ENCODE measurements around the gene DTX2.
"Not testable (repeated sequence)": the region's sequence is repeated elsewhere in the genome, so short reads cannot be mapped to it uniquely, and the experiment has no call there.

DTX2 gene

DNA sequence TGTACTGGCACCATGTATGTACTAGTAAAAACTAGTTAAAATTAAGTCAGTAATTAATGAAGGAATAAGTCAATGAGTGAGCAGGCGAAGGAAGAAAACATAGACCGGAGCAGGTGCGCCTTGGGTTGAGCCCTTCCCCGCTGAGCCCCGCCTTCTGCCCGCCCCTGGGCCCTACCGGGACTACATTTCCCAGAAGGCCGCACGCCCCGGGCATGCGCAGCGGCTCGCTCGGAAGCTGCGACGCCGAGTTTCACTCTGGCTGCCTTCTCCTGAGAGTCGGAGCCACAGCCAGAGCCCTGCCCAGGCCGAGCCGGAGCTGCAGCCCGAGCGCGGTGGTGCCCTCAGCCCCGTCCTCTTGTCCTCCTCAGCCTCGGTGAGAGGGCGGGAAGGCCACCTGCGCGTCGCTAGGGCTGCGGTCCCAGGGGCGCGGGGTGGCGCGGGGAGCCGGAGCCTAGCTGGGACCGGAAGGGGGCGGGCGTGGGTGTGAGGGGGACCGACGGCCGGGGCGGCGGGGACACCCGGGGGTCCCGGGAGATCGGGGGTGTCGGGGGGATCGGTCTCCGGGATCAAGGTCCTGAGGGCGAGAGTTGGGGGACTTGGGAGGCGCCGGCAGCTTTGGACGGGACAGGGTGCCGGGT lies at the start of gene DTX2:
Gene DTX2 (plus strand): TSS at position 246 of the 638 bp plus-strand sequence. CDS start 18,801 bp downstream, outside the sequence.
- not testable (repeated sequence) for DNase-seq (ENCODE audit: low read depth)

DNA sequence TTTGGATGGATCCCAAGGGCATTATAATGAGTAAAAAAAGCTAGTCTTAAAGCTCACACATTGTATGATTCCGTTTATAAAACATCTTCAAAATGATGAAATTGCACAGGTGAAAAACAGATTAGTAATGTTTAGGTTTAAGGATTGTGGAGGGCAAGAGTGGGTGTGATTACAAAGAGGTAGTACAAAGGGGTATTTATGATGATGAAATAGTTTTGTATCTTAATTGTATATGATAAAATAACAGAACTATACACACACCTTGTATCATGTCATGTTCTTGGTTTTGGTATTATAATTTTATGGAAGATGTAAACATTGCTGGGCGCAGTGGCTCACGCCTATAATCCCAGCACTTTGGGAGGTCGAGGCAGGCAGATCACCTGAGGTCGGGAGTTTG lies 49.3 kb upstream of the DTX2 start:
- no peak for DNase-seq (ENCODE audit: low read depth)

DNA sequence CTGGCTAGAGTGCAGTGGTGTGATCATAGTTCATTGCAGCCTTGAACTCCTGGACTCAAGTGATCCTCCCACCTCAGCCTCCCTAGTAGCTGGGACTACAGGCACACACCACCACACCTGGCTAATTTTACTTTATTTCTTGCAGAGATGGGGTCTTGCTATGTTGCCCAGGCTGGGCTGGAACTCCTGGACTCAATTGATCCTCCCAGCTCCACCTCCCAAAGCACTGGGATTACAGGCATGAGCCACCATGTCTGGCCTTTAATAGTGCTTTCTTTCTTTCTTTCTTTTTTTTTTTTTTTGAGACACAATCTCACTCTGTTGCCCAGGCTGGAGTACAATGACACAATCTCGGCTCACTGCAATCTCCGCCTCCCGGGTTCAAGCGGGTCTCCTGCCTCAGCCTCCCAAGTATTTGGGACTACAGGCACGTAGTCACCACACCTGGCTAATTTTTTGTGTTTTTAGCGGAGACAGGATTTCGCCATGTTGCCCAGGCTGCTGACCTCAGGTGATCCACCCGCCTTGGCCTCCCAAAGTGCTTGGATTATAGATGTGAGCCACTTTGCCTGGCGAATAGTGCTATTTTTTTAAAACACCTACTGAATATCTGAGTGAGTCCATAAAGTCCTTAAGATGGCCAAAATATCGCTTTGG lies 43.7 kb upstream of the DTX2 start:
- not testable (repeated sequence) for DNase-seq (ENCODE audit: low read depth)

DNA sequence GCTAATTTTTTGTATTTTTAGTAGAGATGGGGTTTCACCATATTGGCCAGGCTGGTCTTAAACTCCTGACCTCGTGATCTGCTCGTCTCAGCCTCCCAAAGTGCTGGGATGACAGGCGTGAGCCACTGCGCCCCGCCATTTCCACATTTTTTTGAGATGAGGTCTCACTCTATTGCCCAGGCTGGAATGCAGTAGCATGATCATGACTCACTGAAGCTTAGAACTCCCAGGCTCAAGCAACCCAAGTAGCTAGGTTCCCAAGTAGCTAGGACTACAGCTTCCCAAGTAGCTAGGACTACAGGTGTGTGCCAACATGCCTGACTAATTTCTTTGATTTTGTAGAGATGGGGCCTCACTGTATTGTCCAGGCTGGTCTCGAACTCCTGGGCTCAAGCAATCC lies 40.4 kb upstream of the DTX2 start:
- DNase-seq (ENCODE audit: low read depth): not testable (repeated sequence)

DNA sequence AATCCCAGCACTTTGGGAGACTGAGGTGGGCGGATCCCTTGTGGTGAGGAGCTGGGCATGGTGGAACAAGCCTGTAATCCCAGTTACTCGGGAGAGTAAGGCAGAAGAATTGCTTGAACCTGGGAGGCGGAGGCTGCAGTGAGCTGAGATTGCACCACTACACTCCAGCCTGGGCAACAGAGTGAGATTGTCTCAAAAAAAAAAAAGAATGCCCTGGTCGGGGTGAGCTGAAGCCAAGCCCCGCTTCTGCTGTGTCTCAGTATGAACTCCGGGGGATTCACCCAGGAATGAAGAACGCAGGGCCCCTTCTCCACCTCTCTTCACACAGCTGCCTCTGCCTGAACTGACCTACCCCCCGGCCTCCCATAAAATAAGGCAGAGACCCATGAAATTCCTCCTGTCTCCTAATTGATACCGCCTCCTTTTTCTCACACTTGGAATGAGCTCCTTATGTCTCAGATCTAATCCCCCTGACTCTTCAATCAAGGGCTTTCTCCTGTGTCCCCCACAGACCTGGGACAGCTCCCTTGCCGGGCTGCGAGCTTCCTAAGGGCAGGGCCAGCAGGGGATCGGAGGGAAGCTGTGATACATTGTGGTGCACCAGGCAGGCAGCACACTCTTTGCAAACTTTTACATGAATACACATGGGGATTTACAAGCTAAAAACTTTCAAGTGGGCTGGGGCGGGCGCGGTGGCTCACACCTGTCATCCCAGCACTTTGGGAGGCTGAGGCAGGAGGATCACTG lies 37.7 kb upstream of the DTX2 start:
- no peak for DNase-seq (ENCODE audit: low read depth)

DNA sequence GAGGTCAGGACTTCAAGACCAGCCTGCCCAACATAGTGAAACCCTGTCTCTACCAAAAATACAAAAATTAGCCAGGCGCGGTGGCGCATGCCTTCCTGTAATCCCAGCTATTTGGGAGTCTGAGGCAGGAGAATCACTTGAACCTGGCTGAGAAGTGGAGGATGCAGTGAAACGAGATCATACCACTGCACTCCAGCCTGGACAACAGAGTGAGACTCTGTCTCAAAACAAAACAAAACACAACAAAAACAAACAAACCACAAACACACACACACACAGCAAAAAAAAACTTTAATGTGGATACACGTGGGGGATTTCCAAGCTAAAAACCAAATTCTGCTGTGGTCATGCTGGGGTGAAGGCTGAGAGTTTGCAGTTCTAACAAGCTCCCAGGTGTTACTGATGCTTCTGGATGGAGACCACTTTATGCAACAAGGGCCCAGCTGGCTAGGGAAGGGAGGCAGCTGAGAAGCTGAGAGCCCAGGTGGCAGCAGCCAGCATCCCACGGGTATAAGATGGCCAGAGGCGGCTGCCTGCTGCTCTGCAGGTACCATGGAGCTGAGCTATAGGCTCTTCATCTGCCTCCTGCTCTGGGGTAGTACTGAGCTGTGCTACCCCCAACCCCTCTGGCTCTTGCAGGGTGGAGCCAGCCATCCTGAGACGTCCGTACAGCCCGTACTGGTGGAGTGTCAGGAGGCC lies 36.9 kb upstream of the DTX2 start, which contains the start of gene ZP3:
Gene ZP3 (plus strand): TSS at position 538 of the 699 bp plus-strand sequence. CDS start 15 bp downstream, at position 553.
- DNase-seq (ENCODE audit: low read depth): no peak

DNA sequence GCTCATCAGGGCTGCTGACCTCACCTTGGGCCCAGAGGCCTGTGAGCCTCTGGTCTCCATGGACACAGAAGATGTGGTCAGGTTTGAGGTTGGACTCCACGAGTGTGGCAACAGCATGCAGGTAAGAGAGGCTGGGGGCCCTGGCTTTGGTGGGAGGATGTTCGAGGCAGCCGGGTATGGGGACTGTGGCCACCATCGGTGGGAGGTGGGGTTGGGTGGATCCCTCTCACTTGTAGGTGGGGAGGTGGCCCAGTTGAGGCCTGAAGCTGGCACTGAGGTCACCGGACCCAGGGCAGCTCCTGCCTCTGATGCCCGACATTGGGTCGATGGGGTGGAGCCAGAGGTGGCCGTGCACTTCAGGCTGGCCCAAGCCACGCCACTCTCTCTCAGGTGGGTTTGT lies 36.4 kb upstream of the DTX2 start:
- no peak for DNase-seq (ENCODE audit: low read depth)

DNA sequence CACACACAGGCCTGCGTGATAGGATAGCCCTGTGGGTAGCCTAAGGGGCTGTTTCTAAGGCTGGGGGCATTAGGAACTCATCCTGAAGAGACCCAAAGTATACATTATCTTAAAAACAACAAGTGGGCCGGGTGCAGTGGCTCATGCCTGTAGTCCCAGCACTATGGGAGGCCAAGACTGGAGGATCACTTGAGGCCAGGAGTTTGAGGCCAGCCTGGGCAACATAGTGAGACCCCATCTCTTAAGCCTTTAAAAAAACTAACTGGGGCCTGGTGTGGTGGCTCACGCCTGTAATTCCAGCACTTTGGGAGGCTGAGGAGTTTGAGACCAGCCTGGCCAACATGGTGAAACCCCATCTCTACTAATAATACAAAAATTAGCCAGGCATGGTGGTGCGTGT lies 36.0 kb upstream of the DTX2 start:
- not testable (repeated sequence) for DNase-seq (ENCODE audit: low read depth)

DNA sequence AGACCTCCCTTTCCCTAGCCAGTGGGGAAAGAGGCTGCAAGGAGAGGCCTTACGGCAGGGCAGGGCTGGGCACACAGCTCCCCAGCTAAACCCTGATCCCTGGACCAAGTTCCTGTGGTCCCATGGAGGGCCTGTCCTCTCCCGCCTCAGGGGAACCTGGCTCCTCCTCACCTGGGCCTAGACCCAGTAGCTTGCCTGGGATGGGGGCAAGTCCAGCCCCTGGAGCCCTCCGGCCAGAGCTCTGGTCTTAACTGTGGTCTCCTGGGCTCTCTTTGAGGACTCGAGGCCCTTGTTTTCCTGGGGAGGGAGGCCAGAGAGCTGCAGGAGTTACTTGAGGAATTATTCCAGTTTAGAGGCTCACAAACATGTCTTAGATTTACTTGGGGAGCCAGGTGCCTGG lies 35.3 kb upstream of the DTX2 start:
- no peak for DNase-seq (ENCODE audit: low read depth)

DNA sequence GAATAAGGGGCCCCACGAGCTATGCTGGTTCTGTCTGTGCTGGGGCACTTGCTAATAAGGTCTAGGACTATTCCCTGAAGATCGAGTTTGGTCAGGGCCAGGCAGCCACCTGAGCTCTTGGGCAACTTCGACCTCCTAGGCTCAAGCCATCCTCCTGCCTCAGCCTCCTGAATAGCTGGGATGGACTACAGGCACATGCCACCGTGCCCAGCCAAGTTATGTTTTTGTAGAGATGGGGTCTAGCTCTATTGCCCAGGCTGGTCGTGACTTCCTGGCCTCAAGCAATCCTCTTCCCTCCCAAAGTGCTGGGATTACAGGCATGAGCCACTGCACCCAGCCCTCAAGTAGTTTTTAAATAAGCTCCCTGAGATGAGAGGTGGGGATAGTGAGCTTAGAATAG lies 33.9 kb upstream of the DTX2 start:
- DNase-seq (ENCODE audit: low read depth): no peak

DNA sequence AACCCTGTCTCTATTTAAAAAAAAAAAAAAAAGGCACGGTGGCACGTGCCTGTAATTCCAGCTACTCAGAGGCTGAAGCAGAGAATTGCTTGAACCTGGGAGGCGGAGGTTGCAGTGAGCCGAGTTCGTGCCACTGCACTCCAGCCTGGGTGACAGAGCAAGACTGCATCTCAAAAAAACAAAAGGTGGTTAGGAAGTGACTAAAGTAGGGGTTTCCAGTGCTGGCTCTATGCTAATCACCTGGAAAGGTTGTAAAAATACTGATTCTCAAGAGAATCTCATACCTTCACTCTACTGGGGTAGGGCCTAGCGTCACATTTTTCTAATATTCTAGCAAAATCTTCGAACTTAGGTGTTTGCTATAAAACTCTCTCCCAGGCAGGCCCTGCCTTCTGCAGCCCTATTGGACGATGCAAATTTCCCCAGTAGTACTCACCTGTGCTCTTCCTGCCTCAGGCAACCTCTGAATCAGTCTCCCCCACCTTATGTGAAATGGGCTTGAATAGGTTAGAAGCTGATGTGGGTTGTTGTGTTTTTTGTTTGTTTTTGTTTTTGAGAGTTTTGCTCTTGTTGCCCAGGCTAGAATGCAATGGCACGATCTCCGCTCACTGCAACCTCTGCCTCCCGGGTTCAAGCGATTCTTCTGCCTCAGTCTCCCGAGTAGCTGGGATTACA lies 33.2 kb upstream of the DTX2 start:
- DNase-seq (ENCODE audit: low read depth): no peak

DNA sequence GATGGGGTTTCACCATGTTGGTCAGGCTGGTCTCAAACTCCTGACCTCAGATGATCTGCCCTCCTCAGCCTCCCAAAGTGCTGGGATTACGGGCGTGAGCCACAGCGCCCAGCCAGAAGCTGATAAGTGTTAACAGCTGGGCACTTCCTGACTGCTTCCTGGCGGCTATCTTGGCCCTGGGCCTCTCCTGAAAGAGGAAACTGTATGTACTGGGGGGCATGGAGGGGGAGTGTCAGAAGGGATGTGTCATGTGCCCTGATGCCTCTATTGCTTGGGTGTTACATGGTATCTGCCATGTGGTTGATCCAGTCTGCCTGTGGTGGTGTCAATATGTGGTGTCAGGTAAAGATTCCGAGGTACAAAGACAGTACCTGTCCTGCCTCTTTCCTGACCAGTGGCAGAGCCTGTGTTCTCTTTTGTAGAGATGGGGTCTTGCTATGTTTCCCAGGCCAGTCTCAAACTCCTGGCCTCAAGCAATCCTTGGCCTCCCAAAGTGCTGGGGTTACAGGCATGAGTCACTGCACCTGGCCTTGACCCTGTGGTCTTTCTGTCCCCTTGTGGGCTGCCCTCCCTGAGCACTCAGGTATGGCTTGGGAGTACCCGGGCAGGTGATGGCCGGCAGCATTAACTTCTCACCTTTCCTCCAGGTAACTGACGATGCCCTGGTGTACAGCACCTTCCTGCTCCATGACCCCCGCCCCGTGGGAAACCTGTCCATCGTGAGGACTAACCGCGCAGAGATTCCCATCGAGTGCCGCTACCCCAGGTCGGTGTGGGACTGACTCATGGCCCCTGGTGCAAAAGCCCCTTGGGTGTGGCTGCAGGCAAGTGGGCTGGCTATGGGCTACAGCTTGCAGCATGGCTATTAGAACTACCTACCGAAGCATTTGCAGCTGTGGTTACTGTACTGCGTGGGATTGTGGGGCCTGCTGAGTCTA lies 32.4 kb upstream of the DTX2 start:
- no peak for DNase-seq (ENCODE audit: low read depth)

DNA sequence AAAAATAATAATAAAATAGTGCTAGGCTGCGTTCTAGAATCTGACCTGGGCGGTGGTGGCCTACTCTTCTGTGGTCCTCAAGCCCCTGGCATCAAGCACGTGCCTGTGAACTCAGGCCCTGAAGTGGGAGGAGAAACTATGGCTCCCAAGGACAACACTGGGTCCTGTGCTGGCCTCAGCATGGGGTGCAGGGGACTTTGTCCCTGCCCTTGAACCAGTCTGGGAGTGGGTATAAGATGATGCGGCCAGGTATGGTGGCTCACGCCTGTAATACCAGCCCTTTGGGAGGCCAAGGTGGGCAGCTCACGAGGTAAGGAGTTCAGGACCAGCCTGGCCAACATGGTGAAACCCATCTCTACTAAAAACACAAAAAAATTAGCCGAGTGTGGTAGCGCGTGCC lies 31.3 kb upstream of the DTX2 start:
- no peak for DNase-seq (ENCODE audit: low read depth)

DNA sequence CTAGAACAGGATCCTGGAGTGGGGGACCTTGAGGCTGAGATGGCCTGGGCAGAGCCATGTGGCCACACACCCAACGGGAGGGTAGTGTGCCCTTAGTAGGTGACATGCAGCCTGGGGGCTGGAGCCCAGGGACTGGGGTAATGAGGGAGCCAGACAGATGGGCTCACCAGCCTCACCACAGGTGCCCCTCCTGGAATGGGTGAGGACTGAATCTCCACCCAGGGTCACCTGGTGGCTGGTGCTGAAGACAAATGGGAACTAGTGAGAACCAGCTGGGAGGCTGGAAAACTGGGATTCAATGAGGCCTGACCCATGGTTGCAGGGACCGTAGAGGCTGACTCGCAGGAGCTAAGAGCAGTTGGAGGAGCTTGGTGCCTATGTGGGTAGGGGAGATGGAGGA lies 30.7 kb upstream of the DTX2 start:
- no peak for DNase-seq (ENCODE audit: low read depth)

DNA sequence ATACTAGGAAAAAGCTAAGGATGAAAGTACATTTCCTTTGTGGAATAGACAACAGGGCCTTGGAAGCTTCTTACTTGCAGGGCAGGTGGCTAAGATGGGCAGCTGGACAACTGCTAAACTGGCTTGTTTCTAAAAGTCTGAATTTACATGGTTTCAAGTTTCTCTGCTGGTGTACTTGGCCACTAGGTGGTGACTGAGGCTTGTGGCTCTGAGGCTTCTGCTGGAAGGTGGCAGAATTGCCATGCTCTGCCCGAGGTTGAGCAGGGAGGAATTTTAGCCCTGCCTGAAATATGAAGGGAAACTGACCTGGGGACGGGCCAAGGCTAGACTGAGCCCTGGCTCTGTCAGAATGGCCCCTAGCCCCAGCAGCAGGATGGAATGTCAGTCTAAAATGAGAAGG lies 23.6 kb upstream of the DTX2 start:
- not testable (repeated sequence) for DNase-seq (ENCODE audit: low read depth)

DNA sequence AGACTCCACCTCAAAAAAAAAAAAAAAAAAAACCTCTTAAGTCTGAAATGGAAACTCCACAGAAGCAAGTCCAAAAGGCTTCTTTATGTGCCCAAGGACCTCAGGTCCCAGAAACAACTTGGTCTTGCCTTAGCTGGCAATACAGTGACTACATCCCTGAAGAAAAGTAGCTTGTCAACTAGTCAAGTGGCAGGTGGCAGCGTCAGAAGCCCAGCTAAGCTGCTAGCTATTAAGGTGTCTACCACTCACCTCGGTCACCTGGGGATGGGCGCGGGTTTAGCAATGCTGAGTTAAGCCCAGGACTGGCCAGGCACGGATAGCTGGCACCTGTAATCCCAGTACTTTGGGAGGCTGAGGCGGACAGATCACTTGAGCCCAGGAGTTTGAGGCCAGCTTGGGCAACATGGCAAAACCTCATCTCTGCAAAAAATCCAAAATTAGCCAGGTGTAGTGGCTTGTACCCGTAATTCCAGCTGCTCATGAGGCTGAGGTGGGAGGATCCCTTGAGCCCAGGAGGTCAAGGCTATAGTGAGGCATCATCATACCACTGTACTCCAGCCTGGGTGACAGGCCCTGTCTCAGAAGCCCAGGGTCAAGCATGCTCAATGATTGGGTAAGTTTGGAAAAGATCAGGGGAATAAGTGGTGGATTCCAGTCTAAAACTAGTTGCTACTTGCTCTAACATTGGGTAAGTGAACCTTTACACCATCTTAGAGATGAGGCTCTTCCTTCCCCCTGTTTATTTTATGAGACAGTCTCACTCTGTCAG lies 22.2 kb upstream of the DTX2 start:
- not testable (repeated sequence) for DNase-seq (ENCODE audit: low read depth)

DNA sequence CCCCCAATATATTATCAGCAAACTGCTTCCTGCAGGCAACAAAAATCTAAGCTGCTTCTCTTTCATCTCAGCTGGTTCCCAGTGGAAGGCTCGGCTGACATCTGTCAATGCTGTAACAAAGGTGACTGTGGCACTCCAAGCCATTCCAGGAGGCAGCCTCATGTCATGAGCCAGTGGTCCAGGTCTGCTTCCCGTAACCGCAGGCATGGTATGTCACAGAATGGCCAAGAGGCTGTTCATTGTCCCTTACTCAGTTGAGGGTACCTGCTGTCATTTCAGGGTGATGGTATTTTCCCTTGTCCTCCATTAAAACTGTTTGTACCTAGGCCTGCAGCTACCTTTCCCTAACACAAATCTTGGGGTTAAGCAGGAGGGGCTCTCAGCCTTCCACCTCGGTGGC lies 21.1 kb upstream of the DTX2 start:
- not testable (repeated sequence) for DNase-seq (ENCODE audit: low read depth)

DNA sequence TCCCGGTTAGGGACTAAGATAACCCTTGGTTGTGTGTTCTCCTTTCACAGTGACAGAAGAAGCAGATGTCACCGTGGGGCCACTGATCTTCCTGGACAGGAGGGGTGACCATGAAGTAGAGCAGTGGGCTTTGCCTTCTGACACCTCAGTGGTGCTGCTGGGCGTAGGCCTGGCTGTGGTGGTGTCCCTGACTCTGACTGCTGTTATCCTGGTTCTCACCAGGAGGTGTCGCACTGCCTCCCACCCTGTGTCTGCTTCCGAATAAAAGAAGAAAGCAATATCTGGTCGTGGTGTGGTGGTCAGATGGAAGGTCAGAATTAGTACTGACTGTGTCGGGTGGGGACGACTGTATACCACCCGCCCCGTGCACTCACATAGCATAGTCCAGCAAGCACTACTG lies 19.7 kb upstream of the DTX2 start:
- DNase-seq (ENCODE audit: low read depth): not testable (repeated sequence)

DNA sequence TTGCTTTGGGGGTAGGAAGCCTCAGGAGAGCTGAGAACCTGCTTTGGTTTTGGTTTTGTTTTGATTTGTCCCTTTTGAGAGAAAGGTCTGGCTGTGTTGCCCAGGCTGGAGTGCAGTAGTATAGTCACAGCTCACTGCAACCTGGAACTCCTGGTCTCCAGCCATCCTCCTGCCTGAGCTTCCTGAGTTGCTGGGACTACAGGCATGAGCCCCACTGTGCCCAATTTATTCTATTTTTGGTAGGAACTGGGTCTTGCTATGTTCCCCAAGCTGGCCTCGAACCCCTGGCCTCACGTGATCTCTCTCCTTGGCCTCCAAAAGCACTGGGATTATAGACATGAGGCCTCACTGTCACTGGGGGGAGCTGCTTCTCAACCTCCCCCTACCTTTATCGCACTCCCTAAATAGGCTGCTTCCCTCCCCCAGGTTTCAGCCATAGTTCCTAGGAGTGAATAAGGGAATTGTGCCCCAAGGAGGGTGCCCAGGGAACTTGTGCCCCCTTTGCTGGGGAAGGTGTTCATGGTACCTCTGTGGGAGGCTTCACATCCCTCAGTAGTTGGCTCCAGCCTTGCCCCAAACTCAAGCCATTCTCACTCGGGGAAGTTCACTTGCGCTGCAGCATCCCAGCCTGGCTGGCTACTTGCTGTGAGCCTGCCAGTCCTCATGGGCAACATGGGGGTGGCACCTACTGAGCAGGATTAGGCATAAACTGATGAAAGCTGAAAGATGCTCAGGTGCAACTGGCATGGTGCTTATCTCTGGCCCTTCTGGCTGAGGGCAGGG lies 18.7 kb upstream of the DTX2 start:
- not testable (repeated sequence) for DNase-seq (ENCODE audit: low read depth)
